ENCODE data around the gene RNF149.

The RNF149 gene

GRCh38 chr2:101291973-101292372 lies 16.5 kb downstream of the RNF149 start:
- Mint-ChIP-seq H3K27ac (no peak overlapping the region), H3K36me3 (peaks cover 100% of the 10 kb centered on the region), H3K9me3 (no peaks in the 10 kb centered on the region), H3K4me3 (no peak overlapping the region), H3K4me1 (peaks cover 18% of the 10 kb centered on the region)
- DNase-seq (ENCODE audit: low spot score in 2 of 2) (no peak), ATAC-seq (no peak)

DNA sequence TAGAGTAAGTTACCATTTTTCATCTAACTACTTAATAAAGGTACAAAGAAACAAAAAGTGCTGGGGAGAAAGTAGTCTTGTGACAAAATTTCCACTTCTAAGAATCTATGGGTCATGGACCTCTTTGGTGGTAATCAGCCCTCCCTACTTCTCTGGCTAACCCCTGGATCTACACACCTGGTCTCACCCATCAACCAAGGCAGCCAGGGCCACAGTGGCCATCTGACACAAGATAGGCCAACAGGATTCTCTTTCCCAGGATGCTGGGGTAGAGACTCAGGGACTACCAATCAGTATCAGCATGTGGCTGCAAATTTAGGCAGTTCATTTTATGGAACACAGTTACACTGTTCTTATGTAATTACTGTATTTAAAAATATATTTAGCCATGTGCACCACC lies 17.8 kb downstream of the RNF149 start:
- Mint-ChIP-seq H3K27ac (no peak overlapping the region), H3K4me1 (peaks cover 5% of the 10 kb centered on the region), H3K4me3 (no peak overlapping the region), H3K36me3 (peaks cover 100% of the 10 kb centered on the region), H3K9me3 (no peaks in the 10 kb centered on the region)
- ATAC-seq (no peak), DNase-seq (ENCODE audit: low spot score in 2 of 2) (no peak)

GRCh38 chr2:101287303-101287702 lies 21.2 kb downstream of the RNF149 start:
- Mint-ChIP-seq H3K9me3 (no peaks in the 10 kb centered on the region), H3K4me3 (no peak overlapping the region), H3K36me3 (peaks cover 100% of the 10 kb centered on the region), H3K4me1 (peaks cover 11% of the 10 kb centered on the region), H3K27ac (peak overlapping the region; percentile 34)
- no peak for ATAC-seq
- DNase-seq (ENCODE audit: low spot score in 2 of 2), result no peak

- ATAC-seq, result no peak
- Mint-ChIP-seq H3K27ac (peak overlapping the region; percentile 34), H3K4me3 (no peak overlapping the region), H3K4me1 (peaks cover 17% of the 10 kb centered on the region), H3K9me3 (no peaks in the 10 kb centered on the region), H3K36me3 (peaks cover 100% of the 10 kb centered on the region)
- no peak for DNase-seq (ENCODE audit: low spot score in 2 of 2)
Observed at GRCh38 chr2:101286684-101287083, 21.8 kb downstream of the RNF149 start.

GRCh38 chr2:101282980-101283379 lies 25.5 kb downstream of the RNF149 start:
- H3K27ac Mint-ChIP-seq, result peak overlapping the region; percentile 46
- H3K4me1 Mint-ChIP-seq, result peaks cover 31% of the 10 kb centered on the region
- H3K4me3 Mint-ChIP-seq, result no peak overlapping the region
- DNase-seq (ENCODE audit: low spot score in 2 of 2) (no peak), ATAC-seq (no peak)
- peaks cover 100% of the 10 kb centered on the region for H3K36me3 Mint-ChIP-seq
- no peaks in the 10 kb centered on the region for H3K9me3 Mint-ChIP-seq

GRCh38 chr2:101281482-101281881 lies 27.0 kb downstream of the RNF149 start:
- Mint-ChIP-seq H3K27ac (peak overlapping the region; percentile 46), H3K4me1 (peaks cover 36% of the 10 kb centered on the region), H3K9me3 (no peaks in the 10 kb centered on the region), H3K4me3 (no peak overlapping the region), H3K36me3 (peaks cover 100% of the 10 kb centered on the region)
- ATAC-seq (no peak), DNase-seq (ENCODE audit: low spot score in 2 of 2) (no peak)

GRCh38 chr2:101278925-101279324 lies 29.6 kb downstream of the RNF149 start:
- H3K4me3 Mint-ChIP-seq, result no peak overlapping the region
- no peak for ATAC-seq
- H3K9me3 Mint-ChIP-seq, result no peaks in the 10 kb centered on the region
- H3K27ac Mint-ChIP-seq, result peak overlapping the region; percentile 71
- H3K4me1 Mint-ChIP-seq, result peaks cover 40% of the 10 kb centered on the region
- DNase-seq (ENCODE audit: low spot score in 2 of 2), result no peak
- peaks cover 100% of the 10 kb centered on the region for H3K36me3 Mint-ChIP-seq

DNA sequence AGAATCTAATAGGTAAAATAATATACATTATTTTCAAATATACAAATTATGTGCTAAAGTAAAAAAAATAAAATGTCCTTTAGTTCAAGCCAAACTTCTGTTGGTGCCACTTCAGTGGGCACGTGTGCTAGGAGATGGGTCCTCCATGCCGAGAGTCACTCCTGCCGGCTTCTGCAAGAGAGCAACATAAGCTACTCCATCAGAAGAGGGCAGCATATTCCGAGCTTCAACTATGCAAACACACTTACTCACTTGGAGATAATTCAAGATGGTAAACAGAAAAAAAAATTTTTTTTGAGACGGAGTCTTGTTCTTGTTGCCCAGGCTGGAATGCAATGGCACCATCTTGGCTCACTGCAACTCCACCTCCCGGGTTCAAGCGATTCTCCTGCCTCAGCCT lies 31.4 kb downstream of the RNF149 start:
- no peak for DNase-seq (ENCODE audit: low spot score in 2 of 2)
- no peak overlapping the region for H3K4me3 Mint-ChIP-seq
- H3K36me3 Mint-ChIP-seq, result peaks cover 100% of the 10 kb centered on the region
- no peak for ATAC-seq
- no peak overlapping the region for H3K27ac Mint-ChIP-seq
- peaks cover 44% of the 10 kb centered on the region for H3K4me1 Mint-ChIP-seq
- H3K9me3 Mint-ChIP-seq, result no peaks in the 10 kb centered on the region

GRCh38 chr2:101274142-101274541 lies 34.4 kb downstream of the RNF149 start:
- Mint-ChIP-seq H3K27ac (peak overlapping the region; percentile 63), H3K9me3 (no peaks in the 10 kb centered on the region)

DNA sequence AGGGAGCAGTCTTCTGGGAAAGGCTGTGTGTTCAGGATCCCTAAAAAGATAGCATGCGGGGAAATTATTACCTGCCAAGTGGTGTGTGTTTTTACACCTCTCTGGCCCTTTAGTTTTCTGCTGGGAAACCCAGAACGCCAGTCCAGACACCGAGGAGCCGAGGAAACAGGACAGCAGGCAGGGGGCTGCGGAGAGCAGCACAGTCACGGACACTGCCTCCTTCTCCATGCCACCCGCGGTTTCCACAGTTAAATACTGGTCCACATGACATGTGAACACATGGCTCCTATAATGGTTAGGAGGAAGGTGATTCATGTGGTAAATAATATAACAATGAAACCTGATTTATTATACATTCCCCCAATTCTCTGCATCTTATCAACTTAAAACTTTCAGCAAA lies 35.4 kb downstream of the RNF149 start:
- Mint-ChIP-seq H3K4me1 (peaks cover 44% of the 10 kb centered on the region), H3K27ac (peak overlapping the region; percentile 63), H3K4me3 (peak overlapping the region; percentile 39), H3K9me3 (no peaks in the 10 kb centered on the region), H3K36me3 (peaks cover 100% of the 10 kb centered on the region)
- ATAC-seq, result no peak
- DNase-seq (ENCODE audit: low spot score in 2 of 2), result no peak

More at GRCh38 chr2:101274142-101274541, 34.4 kb downstream of the RNF149 start:
- Mint-ChIP-seq H3K36me3 (peaks cover 100% of the 10 kb centered on the region), H3K4me1 (peaks cover 46% of the 10 kb centered on the region), H3K4me3 (no peak overlapping the region)
- no peak for ATAC-seq
- no peak for DNase-seq (ENCODE audit: low spot score in 2 of 2)

- Mint-ChIP-seq H3K9me3 (no peaks in the 10 kb centered on the region), H3K27ac (peak overlapping the region; percentile 63), H3K36me3 (peaks cover 100% of the 10 kb centered on the region), H3K4me3 (peak overlapping the region; percentile 39), H3K4me1 (peaks cover 45% of the 10 kb centered on the region)
- ATAC-seq, result peak; percentile 100
- DNase-seq (ENCODE audit: low spot score in 2 of 2), result no peak
Observed at GRCh38 chr2:101272045-101272784, 36.3 kb downstream of the RNF149 start.

DNA sequence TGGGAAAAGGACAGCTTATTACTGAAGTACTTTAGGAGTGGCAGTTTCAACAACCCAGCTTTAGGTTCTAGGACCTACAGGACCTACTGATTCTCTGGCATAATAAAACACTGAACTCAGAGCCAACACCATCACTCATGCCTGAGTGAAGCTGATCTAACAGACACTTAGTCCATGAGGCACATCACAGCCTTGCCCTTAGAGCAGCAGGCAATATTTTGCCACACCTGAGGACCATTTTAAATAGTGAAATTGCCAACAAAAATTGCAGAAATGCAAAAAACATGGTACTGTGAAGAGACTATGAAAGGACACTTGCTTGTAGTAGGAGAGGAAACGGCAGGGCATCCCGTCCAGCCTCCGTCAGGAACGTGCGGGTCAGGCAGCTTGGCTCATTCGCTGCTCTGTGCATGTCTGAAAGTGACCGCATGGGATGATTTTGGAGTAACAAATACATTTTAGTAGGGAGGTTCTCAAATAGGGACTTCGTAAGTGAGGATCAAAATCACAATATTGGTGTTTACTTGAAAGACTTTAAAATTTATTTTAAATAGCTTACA lies 37.7 kb downstream of the RNF149 start:
- Mint-ChIP-seq H3K9me3 (no peaks in the 10 kb centered on the region), H3K4me3 (peak overlapping the region; percentile 18), H3K36me3 (peaks cover 100% of the 10 kb centered on the region), H3K4me1 (peaks cover 45% of the 10 kb centered on the region), H3K27ac (peak overlapping the region; percentile 63)
- DNase-seq (ENCODE audit: low spot score in 2 of 2), result no peak
- no peak for ATAC-seq

GRCh38 chr2:101267671-101268656 lies 40.5 kb downstream of the RNF149 start:
- Mint-ChIP-seq H3K27ac (peak overlapping the region; percentile 81), H3K4me3 (no peak overlapping the region), H3K9me3 (no peaks in the 10 kb centered on the region), H3K36me3 (peaks cover 100% of the 10 kb centered on the region), H3K4me1 (peaks cover 44% of the 10 kb centered on the region)
- ATAC-seq, result no peak
- no peak for DNase-seq (ENCODE audit: low spot score in 2 of 2)

- Mint-ChIP-seq H3K4me1 (peaks cover 39% of the 10 kb centered on the region), H3K36me3 (peaks cover 100% of the 10 kb centered on the region), H3K4me3 (no peak overlapping the region)
Observed at GRCh38 chr2:101265893-101266499, 42.5 kb downstream of the RNF149 start.

GRCh38 chr2:101264360-101264939 lies 44.1 kb downstream of the RNF149 start:
- peaks cover 35% of the 10 kb centered on the region for H3K4me1 Mint-ChIP-seq
- no peaks in the 10 kb centered on the region for H3K9me3 Mint-ChIP-seq
- DNase-seq (ENCODE audit: low spot score in 2 of 2), result no peak
- ATAC-seq, result peak; percentile 62
- no peak overlapping the region for H3K4me3 Mint-ChIP-seq
- peak overlapping the region; percentile 24 for H3K27ac Mint-ChIP-seq
- peaks cover 100% of the 10 kb centered on the region for H3K36me3 Mint-ChIP-seq

More at GRCh38 chr2:101265893-101266499, 42.5 kb downstream of the RNF149 start:
- no peak for DNase-seq (ENCODE audit: low spot score in 2 of 2)
- Mint-ChIP-seq H3K27ac (peak overlapping the region; percentile 32), H3K9me3 (no peaks in the 10 kb centered on the region)
- ATAC-seq, result no peak

Data from stimulated activated effector memory CD8-positive, alpha-beta T cell treated with anti-CD3 and anti-CD28 coated beads, Interleukin-12 subunit alpha, Interleukin-12 subunit beta, amount 100 ng/mL, for 72 hours (primary cell).